Activated B cell treated with CpG ODN at 0.5 μM for 24 hours (primary cell): ENCODE results near the gene FAM78B. TPM values are rescaled to one million over a fixed set of nuclear protein-coding genes. Genes with fewer than 3 reads are reported as not detected.

Experiments
- ATAC-seq: fragments of 200-7000 bp; cut with Tn5 transposase; one replicate; pipeline ENCODE4 v1.10.0; 2021; ENCODE audit warnings: low read depth, mild to moderate bottlenecking, moderate library complexity
- CTCF ChIA-PET: fragments of 350-600 bp; sonication (Branson Sonifier 250); formaldehyde crosslinking; loops from one replicate; lab custom pipeline; 2021; ENCODE audit warnings: antibody characterized with exemption; lab: Charles Lee
- POLR2A ChIA-PET: fragments of 350-600 bp; sonication (Branson Sonifier 250); formaldehyde crosslinking; loops from one replicate; lab custom pipeline; 2021; ENCODE audit warnings: antibody characterized with exemption; lab: Charles Lee
- DNase-seq: peaks from one replicate; pipeline ENCODE4 v3.0.0; 2022
- H3K27ac Mint-ChIP-seq: one replicate; pipeline ENCODE4 v1.8.0; 2020; ENCODE audit warnings: mixed read lengths
- H3K27me3 Mint-ChIP-seq: one replicate; pipeline ENCODE4 v1.8.0; 2021; ENCODE audit warnings: mixed read lengths
- H3K36me3 Mint-ChIP-seq: one replicate; pipeline ENCODE4 v1.8.0; 2021; ENCODE audit warnings: low read depth, mixed read lengths
- H3K4me1 Mint-ChIP-seq: one replicate; pipeline ENCODE4 v1.8.0; 2021; ENCODE audit warnings: mixed read lengths
- H3K4me3 Mint-ChIP-seq: one replicate; pipeline ENCODE4 v1.8.0; 2020; ENCODE audit warnings: mild to moderate bottlenecking, mixed read lengths
- H3K9me3 Mint-ChIP-seq: one replicate; pipeline ENCODE4 v1.8.0; 2020; ENCODE audit warnings: mixed read lengths
- CTCF ChIP-seq: fragments of 200-600 bp; IDR thresholded peaks from one replicate; pipeline ENCODE4 v1.8.0; 2022; ENCODE audit warnings: antibody characterized with exemption, mild to moderate bottlenecking
- intact Hi-C: fragments of 100-400 bp; cut with micrococcal nuclease; formaldehyde crosslinking; loops from one replicate; pipeline ENCODE4 v1.15.1; 2024
- total RNA-seq: library from RNA; stranded (reverse); gene quantifications from 2 replicates; pipeline ENCODE4 v1.2.3, GENCODE V29; 2022

The FAM78B gene
- total RNA-seq, 1 donor from 2014 or later: 1.00 TPM

- ChIA-PET POLR2A (no interaction called here), CTCF (no interaction called here)
- Mint-ChIP-seq H3K4me1 (no peaks in the 10 kb centered on the region), H3K36me3 (no peaks in the 10 kb centered on the region), H3K4me3 (no peak overlapping the region), H3K27me3 (peaks cover 20% of the 10 kb centered on the region), H3K27ac (no peak overlapping the region), H3K9me3 (no peaks in the 10 kb centered on the region)
- intact Hi-C loops: no loop called here
- no peak for DNase-seq
- ATAC-seq: no peak
- TF ChIP-seq CTCF: no peak
These were observed 140.7 kb downstream of the FAM78B start for GRCh38 chr1:166026143-166026542.

- H3K27me3 Mint-ChIP-seq: peaks cover 4% of the 10 kb centered on the region
- H3K36me3 Mint-ChIP-seq: no peaks in the 10 kb centered on the region
- ATAC-seq (no peak), DNase-seq (no peak)
- H3K4me3 Mint-ChIP-seq: no peak overlapping the region
- ChIA-PET POLR2A (no interaction called here), CTCF (interaction anchor here (0.6 kb wide), 1 partner anchor 96 kb away, joined by 3 read pairs; no protein-coding TSS in a partner anchor)
- no peaks in the 10 kb centered on the region for H3K4me1 Mint-ChIP-seq
- no peak for TF ChIP-seq CTCF
- H3K9me3 Mint-ChIP-seq: no peaks in the 10 kb centered on the region
- intact Hi-C loops: no loop called here
- H3K27ac Mint-ChIP-seq: no peak overlapping the region
These were observed 146.6 kb downstream of the FAM78B start for GRCh38 chr1:166020210-166020609.
